Rectal smooth muscle tissue (tissue), 1 donor: Measurements from ENCODE around the gene CARS2.
"Not testable (repeated sequence)": the region's sequence is repeated elsewhere in the genome, so short reads cannot be mapped to it uniquely, and the experiment has no call there.

Source experiments
- H3K27ac ChIP-seq: one replicate; pipeline ENCODE4 v1.7.0; 2013; ENCODE audit warnings: low read depth, low read length, inconsistent platforms
- H3K27me3 ChIP-seq: one replicate; pipeline ENCODE4 v1.7.0; 2013; ENCODE audit warnings: low read length; ENCODE audit not compliant: control insufficient read depth, insufficient read depth
- H3K36me3 ChIP-seq: one replicate; pipeline ENCODE4 v1.7.0; 2013; ENCODE audit warnings: low read length; ENCODE audit not compliant: control insufficient read depth, insufficient read depth
- H3K4me1 ChIP-seq: one replicate; pipeline ENCODE4 v1.7.0; 2013; ENCODE audit warnings: low read length; ENCODE audit not compliant: control insufficient read depth, insufficient read depth
- H3K4me3 ChIP-seq: one replicate; pipeline ENCODE4 v1.7.0; 2013; ENCODE audit warnings: low read length
- H3K9ac ChIP-seq: one replicate; pipeline ENCODE4 v1.7.0; 2013; ENCODE audit warnings: low read length

The CARS2 gene

GRCh38 chr13:110705826-110706569 lies at the start of gene CARS2:
CARS2 (minus strand) TSS chr13:110706116; CDS start chr13:110706093, 23 bp downstream.
- H3K9ac ChIP-seq: peak within 1 kb of the TSS; percentile 63

GRCh38 chr13:110748271-110748670 lies 42.4 kb upstream of the CARS2 start:
- Histone ChIP-seq H3K27ac (no peak overlapping the region), H3K4me3 (no peak overlapping the region)

More at GRCh38 chr13:110705826-110706569, at the start of gene CARS2:
- H3K27ac ChIP-seq: peak within 1 kb of the TSS; percentile 93
- H3K36me3 ChIP-seq: peaks cover 4% of the 10 kb centered on the region
- peak within 1 kb of the TSS; percentile 78 for H3K4me3 ChIP-seq
- H3K27me3 ChIP-seq: no peaks in the 10 kb centered on the region
- H3K4me1 ChIP-seq: peaks cover 14% of the 10 kb centered on the region

GRCh38 chr13:110746438-110746837 lies 40.5 kb upstream of the CARS2 start:
- Histone ChIP-seq H3K4me3 (no peak overlapping the region), H3K9ac (no peak overlapping the region), H3K27me3 (no peaks in the 10 kb centered on the region), H3K36me3 (no peaks in the 10 kb centered on the region), H3K4me1 (peaks cover 3% of the 10 kb centered on the region), H3K27ac (no peak overlapping the region)

More at GRCh38 chr13:110748271-110748670, 42.4 kb upstream of the CARS2 start:
- no peaks in the 10 kb centered on the region for H3K27me3 ChIP-seq
- H3K4me1 ChIP-seq: peaks cover 3% of the 10 kb centered on the region
- H3K36me3 ChIP-seq: no peaks in the 10 kb centered on the region
- no peak overlapping the region for H3K9ac ChIP-seq

GRCh38 chr13:110743687-110744086 lies 37.8 kb upstream of the CARS2 start:
- no peak overlapping the region for H3K27ac ChIP-seq
- H3K4me3 ChIP-seq: no peak overlapping the region
- no peak overlapping the region for H3K9ac ChIP-seq
- no peaks in the 10 kb centered on the region for H3K27me3 ChIP-seq
- H3K36me3 ChIP-seq: no peaks in the 10 kb centered on the region
- peaks cover 3% of the 10 kb centered on the region for H3K4me1 ChIP-seq

GRCh38 chr13:110737555-110737954 lies 31.6 kb upstream of the CARS2 start:
- no peaks in the 10 kb centered on the region for H3K36me3 ChIP-seq
- no peaks in the 10 kb centered on the region for H3K4me1 ChIP-seq
- no peaks in the 10 kb centered on the region for H3K27me3 ChIP-seq
- no peak overlapping the region for H3K27ac ChIP-seq
- no peak overlapping the region for H3K4me3 ChIP-seq
- H3K9ac ChIP-seq: no peak overlapping the region

- no peak overlapping the region for H3K4me3 ChIP-seq
These were observed 28.6 kb upstream of the CARS2 start for GRCh38 chr13:110734561-110734960.

GRCh38 chr13:110731072-110731471 lies 25.2 kb upstream of the CARS2 start:
- Histone ChIP-seq H3K4me3 (no peak overlapping the region), H3K27me3 (no peaks in the 10 kb centered on the region), H3K9ac (no peak overlapping the region), H3K4me1 (no peaks in the 10 kb centered on the region), H3K36me3 (no peaks in the 10 kb centered on the region), H3K27ac (no peak overlapping the region)

More at GRCh38 chr13:110734561-110734960, 28.6 kb upstream of the CARS2 start:
- H3K9ac ChIP-seq: no peak overlapping the region
- H3K36me3 ChIP-seq: no peaks in the 10 kb centered on the region
- no peaks in the 10 kb centered on the region for H3K27me3 ChIP-seq
- H3K4me1 ChIP-seq: no peaks in the 10 kb centered on the region
- no peak overlapping the region for H3K27ac ChIP-seq

- H3K27ac ChIP-seq: no peak overlapping the region
- H3K4me3 ChIP-seq: peak overlapping the region; percentile 19
These were observed 20.8 kb upstream of the CARS2 start for GRCh38 chr13:110726726-110727125.

GRCh38 chr13:110726153-110726552 lies 20.2 kb upstream of the CARS2 start:
- not testable (repeated sequence) for H3K27me3 ChIP-seq, H3K4me3 ChIP-seq, H3K4me1 ChIP-seq, H3K27ac ChIP-seq, H3K36me3 ChIP-seq, H3K9ac ChIP-seq

More at GRCh38 chr13:110726726-110727125, 20.8 kb upstream of the CARS2 start:
- Histone ChIP-seq H3K4me1 (no peaks in the 10 kb centered on the region), H3K9ac (no peak overlapping the region), H3K27me3 (no peaks in the 10 kb centered on the region), H3K36me3 (peaks cover 3% of the 10 kb centered on the region)

GRCh38 chr13:110723598-110723997 lies 17.7 kb upstream of the CARS2 start:
- H3K27ac ChIP-seq: no peak overlapping the region
- H3K9ac ChIP-seq: no peak overlapping the region

GRCh38 chr13:110722971-110723370 lies 17.1 kb upstream of the CARS2 start:
- Histone ChIP-seq H3K36me3 (peaks cover 10% of the 10 kb centered on the region), H3K27ac (no peak overlapping the region), H3K4me3 (no peak overlapping the region), H3K27me3 (no peaks in the 10 kb centered on the region), H3K4me1 (peaks cover 2% of the 10 kb centered on the region), H3K9ac (no peak overlapping the region)

More at GRCh38 chr13:110723598-110723997, 17.7 kb upstream of the CARS2 start:
- Histone ChIP-seq H3K4me1 (no peaks in the 10 kb centered on the region), H3K27me3 (no peaks in the 10 kb centered on the region), H3K36me3 (peaks cover 10% of the 10 kb centered on the region), H3K4me3 (no peak overlapping the region)

GRCh38 chr13:110719036-110719710 lies 13.3 kb upstream of the CARS2 start:
- no peak overlapping the region for H3K4me3 ChIP-seq
- no peaks in the 10 kb centered on the region for H3K27me3 ChIP-seq
- H3K27ac ChIP-seq: no peak overlapping the region
- H3K4me1 ChIP-seq: peaks cover 10% of the 10 kb centered on the region
- H3K36me3 ChIP-seq: peaks cover 10% of the 10 kb centered on the region
- no peak overlapping the region for H3K9ac ChIP-seq

GRCh38 chr13:110716247-110716515 lies 10.3 kb upstream of the CARS2 start:
- Histone ChIP-seq H3K36me3 (peaks cover 7% of the 10 kb centered on the region), H3K4me1 (peaks cover 13% of the 10 kb centered on the region), H3K4me3 (peak overlapping the region; percentile 94), H3K27me3 (no peaks in the 10 kb centered on the region), H3K9ac (peak overlapping the region; percentile 98), H3K27ac (peak overlapping the region; percentile 96)
